GM19395 (cell line): ENCODE measurements around the gene HIPK3.

ENCODE experiments used
- ATAC-seq: cut with Tn5 transposase; IDR thresholded peaks from one replicate; pipeline ENCODE4 v1.9.1; 2021; ENCODE audit warnings: mild to moderate bottlenecking, moderate library complexity; ENCODE audit not compliant: unreplicated experiment

Gene HIPK3

DNA sequence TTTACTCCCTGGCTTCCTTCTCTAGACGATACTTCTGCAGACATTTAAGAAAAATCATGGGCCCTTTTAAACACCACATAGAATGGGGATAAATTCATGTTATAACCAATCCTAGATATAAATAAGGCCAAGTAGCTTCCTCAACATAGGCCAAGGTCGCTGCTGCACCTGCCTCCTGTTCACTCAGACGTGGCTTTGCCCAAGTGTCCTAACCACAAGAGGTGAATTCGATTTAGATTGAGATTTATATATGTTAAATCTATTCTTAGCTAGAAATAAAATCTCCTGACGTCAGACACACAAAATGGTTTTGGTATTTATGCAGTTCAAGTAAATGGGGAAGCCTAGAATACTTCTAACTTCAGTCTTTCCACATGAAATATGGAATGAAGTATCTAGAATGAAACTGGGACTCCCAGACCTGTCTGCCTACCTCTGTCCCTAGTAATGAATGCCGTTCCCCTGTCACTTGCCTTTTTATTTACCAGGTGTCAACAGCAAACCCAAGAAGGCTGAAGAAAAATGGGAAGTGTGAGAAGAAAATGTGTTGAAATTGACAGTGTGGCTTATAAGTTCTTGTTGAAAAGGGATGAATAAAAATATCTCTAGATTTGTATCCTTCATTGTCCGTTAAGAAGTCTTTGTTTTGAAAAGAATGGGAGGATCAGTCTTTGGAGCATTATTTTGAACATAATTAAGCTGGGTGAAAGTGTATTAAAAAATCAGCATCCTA lies 131.8 kb downstream of the HIPK3 start:
- no peak for ATAC-seq

DNA sequence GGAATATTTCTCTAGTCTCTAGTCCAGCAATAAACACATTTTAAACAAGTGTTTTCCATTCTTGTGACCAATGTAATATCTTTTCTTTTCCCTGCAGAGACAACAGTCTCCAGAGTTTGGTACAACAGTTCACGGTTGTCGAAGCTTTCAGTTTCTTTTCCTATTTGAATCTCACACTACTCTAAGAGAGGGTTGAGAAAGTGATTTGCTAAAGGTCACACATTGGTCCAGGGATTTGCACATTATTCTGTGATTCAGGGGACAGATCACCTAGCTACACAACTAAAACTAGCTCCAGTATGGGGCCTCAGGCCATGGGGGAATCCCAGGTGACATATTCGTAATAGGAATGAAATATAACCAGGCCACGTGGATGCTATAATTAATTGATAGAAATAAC lies 132.5 kb downstream of the HIPK3 start:
- peak; percentile 65 for ATAC-seq

DNA sequence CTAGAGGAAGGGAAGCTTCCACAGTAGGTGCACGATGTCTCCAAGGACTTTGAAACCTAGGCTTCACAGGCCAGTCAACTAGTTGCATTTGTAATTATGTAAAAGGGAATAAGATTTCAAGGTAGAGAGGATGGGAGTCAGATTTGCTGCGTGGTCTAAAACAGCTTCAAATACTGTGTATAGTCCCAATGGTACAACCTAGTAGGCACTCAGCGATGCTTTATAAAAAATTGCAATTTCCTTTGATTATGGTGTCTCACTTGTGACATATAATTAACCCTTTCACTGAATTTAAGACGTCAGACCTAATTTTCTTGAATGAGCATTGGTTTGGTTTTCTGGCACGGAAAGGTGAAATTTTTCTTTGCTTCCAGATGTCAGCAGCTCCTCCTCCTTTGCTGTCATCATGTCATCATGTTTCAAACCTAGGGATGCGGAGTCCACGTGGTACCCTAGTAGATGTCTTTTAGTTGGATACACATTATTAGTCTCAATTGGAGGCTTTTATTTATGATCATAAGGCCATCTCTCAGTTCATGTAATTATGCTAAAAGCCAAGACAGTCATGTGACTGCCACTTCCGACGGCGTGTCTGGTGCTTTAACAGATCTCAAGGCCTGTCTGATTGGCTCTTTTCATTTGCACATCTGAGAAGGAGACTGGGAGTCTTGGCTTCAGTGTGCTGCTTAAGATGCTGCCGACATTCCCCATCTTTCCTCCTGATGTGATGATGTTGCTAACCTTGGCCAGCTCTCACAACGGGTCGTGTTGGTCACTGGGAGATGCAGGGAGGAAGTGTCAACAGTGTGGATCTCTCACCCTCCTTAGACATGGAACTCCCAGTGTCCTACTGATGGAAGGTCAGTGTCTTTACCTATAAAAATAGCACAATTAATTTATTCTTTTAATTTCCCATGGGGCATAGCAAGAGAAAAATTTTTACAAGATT lies 134.0 kb downstream of the HIPK3 start:
- ATAC-seq = no peak

DNA sequence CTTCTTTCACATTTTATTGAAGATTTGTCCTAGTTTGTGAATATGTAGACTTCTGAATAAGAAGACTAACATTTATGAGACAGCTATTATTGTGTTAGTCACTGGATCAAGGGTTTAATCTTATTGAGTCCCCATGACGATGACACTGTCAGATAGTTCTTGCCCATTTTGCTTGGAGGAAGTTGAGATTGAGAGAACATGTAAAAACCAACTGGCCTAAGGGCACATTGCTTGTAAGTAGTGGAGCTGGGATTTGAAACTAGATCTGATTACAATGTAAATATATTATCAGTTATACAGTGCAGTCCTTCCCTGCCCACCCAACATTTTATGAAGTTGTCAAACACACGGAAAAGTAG lies 134.7 kb downstream of the HIPK3 start:
- no peak for ATAC-seq

DNA sequence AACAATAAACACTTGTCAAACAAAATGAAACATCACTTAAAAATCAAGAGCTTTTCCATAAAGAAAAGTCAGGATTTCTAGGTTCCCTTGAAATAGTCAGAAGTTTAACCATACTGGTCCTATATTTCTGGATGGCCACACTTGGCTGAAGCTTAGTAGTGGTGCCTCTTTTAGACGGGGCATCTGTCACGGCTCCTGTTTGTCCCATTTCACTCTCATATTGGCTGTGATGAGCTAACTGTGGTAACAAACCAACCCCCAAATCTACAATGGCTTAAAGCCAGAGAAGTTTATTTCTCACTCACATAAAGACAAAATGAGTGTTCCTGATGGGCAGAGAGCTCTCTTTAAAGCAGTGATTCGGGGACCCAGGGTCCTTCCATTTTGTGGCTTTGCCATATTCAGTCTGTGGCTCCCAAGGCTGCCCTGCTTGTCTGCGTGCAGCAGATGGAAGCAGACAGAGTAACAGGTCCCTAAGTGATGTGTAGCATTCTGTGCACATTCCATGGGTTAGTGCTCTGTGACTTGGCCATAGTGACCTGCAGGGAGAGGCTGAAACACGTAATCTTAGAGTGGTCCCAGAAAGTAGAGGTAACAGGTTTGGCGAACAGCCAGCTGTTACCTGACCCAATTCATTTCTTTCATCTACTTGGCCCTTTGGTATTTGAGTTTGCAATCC lies 137.4 kb downstream of the HIPK3 start:
- ATAC-seq = no peak

DNA sequence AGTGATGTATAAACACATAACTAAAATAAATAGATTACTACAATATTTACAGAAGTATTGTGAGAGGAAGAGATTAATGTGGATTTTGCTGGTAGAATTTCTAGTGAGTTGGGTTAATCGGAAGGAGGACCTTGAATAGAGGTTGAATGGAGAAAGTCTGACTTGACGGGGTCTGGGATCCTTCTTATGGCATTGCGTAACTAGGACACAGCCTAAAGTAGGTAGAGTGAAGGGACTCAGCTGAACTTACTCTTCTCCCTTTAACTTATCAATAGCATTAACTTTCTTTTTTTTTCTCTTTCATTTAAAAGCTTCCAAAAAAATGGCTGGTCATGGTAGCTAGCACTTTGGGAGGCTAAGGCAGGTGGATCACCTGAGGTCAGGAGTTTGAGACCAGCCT lies 139.2 kb downstream of the HIPK3 start:
- no peak for ATAC-seq

DNA sequence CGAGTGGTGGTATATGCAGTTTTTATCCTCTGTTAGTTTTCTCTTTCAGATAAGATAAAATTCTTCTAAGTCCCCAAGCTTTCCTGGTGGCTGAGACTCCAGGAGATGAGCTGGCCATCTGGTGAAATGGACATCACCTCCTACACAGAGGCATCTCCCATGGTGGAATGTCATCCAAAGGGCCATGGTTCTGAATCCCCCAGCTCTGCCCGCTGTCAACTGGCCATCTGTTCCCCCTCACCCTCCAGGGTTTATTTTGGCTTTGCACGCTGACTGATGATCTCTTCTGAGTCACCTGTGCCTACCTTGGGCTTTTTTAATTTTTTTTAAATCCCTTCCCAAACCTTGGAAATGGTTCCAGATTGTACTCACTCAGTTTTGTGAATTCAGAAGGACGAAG lies 142.2 kb downstream of the HIPK3 start:
- ATAC-seq = no peak

DNA sequence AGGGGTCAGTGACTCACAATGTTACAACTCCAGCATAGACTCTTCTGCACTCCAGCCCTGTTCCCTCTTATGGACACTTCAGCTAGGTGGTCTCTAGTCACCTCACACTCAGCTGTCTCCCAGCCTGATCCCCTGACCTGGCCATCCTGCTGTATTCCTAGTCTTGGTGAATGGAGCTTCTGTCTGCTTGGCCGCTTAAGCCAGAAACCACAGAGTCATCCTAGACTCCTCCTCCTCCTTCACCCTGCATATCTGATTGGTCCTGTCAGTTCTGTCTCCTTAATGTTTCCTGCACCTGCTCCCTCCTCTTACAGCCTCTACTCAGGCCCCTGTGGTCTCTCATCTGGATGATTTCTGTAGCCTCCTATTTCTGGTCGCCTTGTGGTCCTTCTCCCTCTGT lies 144.9 kb downstream of the HIPK3 start:
- ATAC-seq = no peak

DNA sequence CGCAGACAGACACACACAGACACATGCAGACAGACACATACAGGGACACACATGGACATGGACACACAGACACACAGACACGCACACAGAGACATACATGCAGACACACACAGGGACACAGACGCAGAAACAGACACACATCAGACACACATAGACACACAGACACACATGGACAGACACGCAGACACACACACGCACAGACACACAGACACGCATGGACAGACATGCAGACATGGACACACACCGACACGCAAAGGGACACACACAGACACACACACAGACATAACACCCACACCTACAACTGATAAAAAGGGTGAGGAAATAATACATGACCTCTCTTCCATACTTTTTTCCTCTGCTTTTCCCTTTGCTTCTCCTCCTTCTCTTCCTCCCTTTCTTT lies 146.2 kb downstream of the HIPK3 start:
- ATAC-seq = no peak

DNA sequence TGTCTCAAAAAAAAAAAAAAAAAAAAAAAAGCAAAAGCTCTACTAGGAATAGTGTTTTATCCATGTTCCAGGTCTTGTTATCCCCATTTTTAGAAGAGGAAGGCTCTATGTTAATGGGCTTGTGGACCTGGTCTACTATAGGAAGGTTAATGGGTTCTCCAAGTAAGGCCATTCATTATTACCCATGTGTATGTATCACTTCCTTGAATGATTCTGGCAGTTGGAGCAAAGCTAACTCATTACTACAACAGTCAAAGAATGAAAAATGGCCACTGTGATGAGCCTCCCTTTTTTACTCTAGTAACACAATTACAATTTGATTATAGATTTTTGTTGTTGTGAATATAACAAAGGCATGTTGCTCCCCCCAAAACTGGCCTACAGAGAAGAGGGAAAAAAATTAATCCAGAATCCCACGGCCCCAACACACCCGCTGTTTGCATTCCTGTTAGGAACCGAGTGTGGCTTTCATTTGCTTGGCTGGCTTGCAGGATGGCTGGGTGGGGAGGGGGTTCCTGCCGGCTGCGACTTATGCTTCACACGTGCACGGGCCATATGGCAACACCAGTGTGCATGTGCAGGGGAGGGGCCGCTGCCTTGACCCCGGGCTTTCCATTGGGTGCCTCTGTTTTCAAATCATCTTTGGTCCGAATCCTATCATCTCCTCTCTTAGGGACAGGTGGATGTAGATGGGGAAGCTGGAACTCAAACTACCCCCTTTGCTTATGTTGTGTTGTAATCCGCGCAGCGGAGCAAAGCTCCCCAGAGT lies 148.8 kb downstream of the HIPK3 start:
- no peak for ATAC-seq
